ENCODE data around the gene ACAA1. TPM values are rescaled to one million over a fixed set of nuclear protein-coding genes. Genes with fewer than 3 reads are reported as not detected.
"Not testable (repeated sequence)": the region's sequence is repeated elsewhere in the genome, so short reads cannot be mapped to it uniquely, and the experiment has no call there.

The ACAA1 gene
- total RNA-seq, 4 donors from 2014 or later = 24.5 to 31.2 (median 29.3) TPM

GRCh38 chr3:38164952-38165721, 28.2 kb upstream of the ACAA1 start, which contains the start of gene OXSR1:
Gene OXSR1, plus strand, starts transcription at chr3:38165537. Its CDS starts 340 bp downstream, at chr3:38165877.
- peak within 1 kb of the TSS; percentile 94 to 99 (median 96) for H3K27ac ChIP-seq
- ATAC-seq (peak; percentile 95 to 97), DNase-seq (peak; percentile 98 to 99)
- H3K4me3 ChIP-seq = peak within 1 kb of the TSS; percentile 84 to 93 (median 88)
- intact Hi-C loops (cut with DNase I; ENCODE audit: low total_unique reads) = loop anchor here (1.0 to 10.0 kb wide), 3 partner anchors 28 to 1170 kb away; partner anchors contain the start of genes ACAA1, ACVR2B, EPM2AIP1 and MLH1
- H3K9me3 ChIP-seq = no peaks in the 10 kb centered on the region
- no peaks in the 10 kb centered on the region for H3K36me3 ChIP-seq
- TF ChIP-seq POLR2A (IDR thresholded peaks at IDR 0.05) (peak; percentile 88 to 91), CTCF (IDR thresholded peaks at IDR 0.05 in 4 of 5, conservative IDR thresholded peaks at IDR 0.05 in 1 of 5) (peak in 1 of 5 experiments; percentile 9)
- peaks cover 28 to 30% of the 10 kb centered on the region in 2 donors for H3K4me1 ChIP-seq
- H3K27me3 ChIP-seq = no peaks in the 10 kb centered on the region
- in situ Hi-C loops (cut with MboI; ENCODE audit: low sequenced_read_pairs in 4 of 4) = no loop called here

- Histone ChIP-seq H3K27me3 (no peaks in the 10 kb centered on the region), H3K4me3 (peak overlapping the region; percentile 66 to 93 (median 88)), H3K9me3 (no peaks in the 10 kb centered on the region), H3K27ac (peak overlapping the region; percentile 94 to 99 (median 96)), H3K4me1 (peaks cover 28 to 30% of the 10 kb centered on the region in 2 donors), H3K36me3 (no peaks in the 10 kb centered on the region)
- TF ChIP-seq CTCF (IDR thresholded peaks at IDR 0.05 in 4 of 5, conservative IDR thresholded peaks at IDR 0.05 in 1 of 5) = no peak
- peak in 1 of 2 donors; percentile 33 for TF ChIP-seq POLR2A (IDR thresholded peaks at IDR 0.05)
- in situ Hi-C loops (cut with MboI; ENCODE audit: low sequenced_read_pairs in 4 of 4) = no loop called here
- DNase-seq (no peak), ATAC-seq (peak in 1 of 2 donors; percentile 38)
- intact Hi-C loops (cut with DNase I; ENCODE audit: low total_unique reads) = loop anchor here (10.0 kb wide), 1 partner anchor 1170 kb away; the partner anchor contains the start of genes EPM2AIP1 and MLH1
These were observed 27.7 kb upstream of the ACAA1 start for GRCh38 chr3:38164643-38164951.

GRCh38 chr3:38163841-38164642, 27.1 kb upstream of the ACAA1 start:
- H3K27ac ChIP-seq = peak overlapping the region; percentile 94 to 99 (median 96)
- in situ Hi-C loops (cut with MboI; ENCODE audit: low sequenced_read_pairs in 4 of 4) = no loop called here
- no peaks in the 10 kb centered on the region for H3K27me3 ChIP-seq
- intact Hi-C loops (cut with DNase I; ENCODE audit: low total_unique reads) = loop anchor here (10.0 kb wide), 1 partner anchor 1169 kb away; the partner anchor contains the start of genes EPM2AIP1 and MLH1
- ATAC-seq (no peak), DNase-seq (no peak)
- no peaks in the 10 kb centered on the region for H3K36me3 ChIP-seq
- H3K4me1 ChIP-seq = peaks cover 28 to 29% of the 10 kb centered on the region in 2 donors
- H3K9me3 ChIP-seq = no peaks in the 10 kb centered on the region
- H3K4me3 ChIP-seq = peak overlapping the region; percentile 66 to 93 (median 88)
- TF ChIP-seq CTCF (IDR thresholded peaks at IDR 0.05 in 4 of 5, conservative IDR thresholded peaks at IDR 0.05 in 1 of 5) = no peak

- Histone ChIP-seq H3K4me3 (no peak overlapping the region), H3K27ac (peak overlapping the region in 2 of 4 donors; percentile 94 to 99), H3K9me3 (no peaks in the 10 kb centered on the region), H3K27me3 (no peaks in the 10 kb centered on the region), H3K36me3 (no peaks in the 10 kb centered on the region), H3K4me1 (peaks cover 22 to 23% of the 10 kb centered on the region in 2 donors)
- TF ChIP-seq CTCF (IDR thresholded peaks at IDR 0.05 in 4 of 5, conservative IDR thresholded peaks at IDR 0.05 in 1 of 5) (no peak), POLR2A (IDR thresholded peaks at IDR 0.05) (no peak)
- intact Hi-C loops (cut with DNase I; ENCODE audit: low total_unique reads) (loop anchor here (10.0 kb wide), 1 partner anchor 1168 kb away; the partner anchor contains the start of genes EPM2AIP1 and MLH1), in situ Hi-C loops (cut with MboI; ENCODE audit: low sequenced_read_pairs in 4 of 4) (no loop called here)
- ATAC-seq (no peak), DNase-seq (no peak)
These were observed 26.4 kb upstream of the ACAA1 start for GRCh38 chr3:38163117-38163840.

- H3K4me3 ChIP-seq; H3K27ac ChIP-seq; H3K9me3 ChIP-seq; H3K36me3 ChIP-seq; H3K27me3 ChIP-seq; in situ Hi-C loops (cut with MboI; ENCODE audit: low sequenced_read_pairs in 4 of 4); ATAC-seq; H3K4me1 ChIP-seq; DNase-seq: not testable (repeated sequence)
- intact Hi-C loops (cut with DNase I; ENCODE audit: low total_unique reads) = loop anchor here (10.0 kb wide), 1 partner anchor 1166 kb away; the partner anchor contains the start of genes EPM2AIP1 and MLH1
These were observed 23.8 kb upstream of the ACAA1 start for GRCh38 chr3:38160704-38161103.
